IMR-90 (cell line): ENCODE data around the gene DPPA5. TPM values are rescaled to one million over a fixed set of nuclear protein-coding genes. Genes with fewer than 3 reads are reported as not detected.

Source experiments
- ATAC-seq: fragments of 200-7000 bp; cut with Tn5 transposase; 2 replicates; pipeline ENCODE4 v1.9.1; 2020; ENCODE audit warnings: low read depth, mild to moderate bottlenecking, moderate library complexity
- BruUV-seq: library from RNA; stranded (reverse); fragments of 400-500 nt; replicated peaks from 2 replicates; lab custom pipeline; 2021; lab: Mats Ljungman, UMichigan
- CTCF ChIA-PET: fragments of 300-600 bp; formaldehyde crosslinking; extraction: SDS; loops from one replicate; lab custom pipeline; 2021; ENCODE audit warnings: antibody characterized with exemption; lab: Yijun Ruan, JAX
- POLR2A ChIA-PET: fragments of 300-600 bp; sonication (Branson Sonifier 250); formaldehyde crosslinking; loops from one replicate; lab custom pipeline; 2022; ENCODE audit warnings: antibody characterized with exemption; ENCODE audit not compliant: unreplicated experiment; lab: Charles Lee
- DNase-seq: peaks from one replicate; pipeline ENCODE4 v3.0.0; 2013
- H2AFZ ChIP-seq: replicated peaks from 2 replicates; pipeline ENCODE3; 2013; ENCODE audit warnings: low read length, mild to moderate bottlenecking; ENCODE audit not compliant: poor library complexity
- H2AK5ac ChIP-seq: 2 replicates; pipeline ENCODE4 v1.6.1; 2013; ENCODE audit warnings: low read depth, low read length, inconsistent platforms
- H2AK9ac ChIP-seq: replicated peaks from 2 replicates; pipeline ENCODE3; 2013; ENCODE audit warnings: mild to moderate bottlenecking, low read depth, low read length, moderate library complexity; ENCODE audit not compliant: poor library complexity
- H2BK120ac ChIP-seq: 2 replicates; pipeline ENCODE4 v1.6.1; 2013; ENCODE audit warnings: low read depth, low read length, inconsistent platforms
- H2BK15ac ChIP-seq: 3 replicates; pipeline ENCODE4 v1.6.1; 2013; ENCODE audit warnings: low read depth, low read length, inconsistent platforms
- H2BK20ac ChIP-seq: 2 replicates; pipeline ENCODE4 v1.6.1; 2013; ENCODE audit warnings: low read depth, mild to moderate bottlenecking, inconsistent platforms, low read length, moderate library complexity
- H2BK5ac ChIP-seq: 2 replicates; pipeline ENCODE4 v1.6.1; 2013; ENCODE audit warnings: mild to moderate bottlenecking, low read depth, low read length, inconsistent platforms; ENCODE audit not compliant: poor library complexity, severe bottlenecking
- H3K14ac ChIP-seq: replicated peaks from 2 replicates; pipeline ENCODE4 v1.6.1; 2013; ENCODE audit warnings: low read depth, low read length, inconsistent platforms
- H3K18ac ChIP-seq: 2 replicates; pipeline ENCODE4 v1.6.1; 2013; ENCODE audit warnings: low read depth, low read length, control low read depth
- H3K23ac ChIP-seq: 2 replicates; pipeline ENCODE4 v1.6.1; 2013; ENCODE audit warnings: low read depth, low read length, inconsistent platforms
- H3K27ac ChIP-seq: 2 replicates; pipeline ENCODE4 v1.5.1; 2013; ENCODE audit warnings: mild to moderate bottlenecking, control low read depth, low read length; ENCODE audit not compliant: insufficient read depth
- H3K27me3 ChIP-seq: 2 replicates; pipeline ENCODE4 v1.6.1; 2013; ENCODE audit warnings: low read length; ENCODE audit not compliant: control insufficient read depth, insufficient read depth
- H3K36me3 ChIP-seq: 2 replicates; pipeline ENCODE4 v1.6.1; 2013; ENCODE audit warnings: low read length, mixed read lengths; ENCODE audit not compliant: control insufficient read depth, insufficient read depth
- H3K4ac ChIP-seq: 2 replicates; pipeline ENCODE4 v1.6.1; 2013; ENCODE audit warnings: low read depth, low read length, inconsistent platforms
- H3K4me1 ChIP-seq: 2 replicates; pipeline ENCODE4 v1.6.1; 2013; ENCODE audit warnings: low read length, mixed read lengths; ENCODE audit not compliant: control insufficient read depth, insufficient read depth
- H3K4me2 ChIP-seq: 2 replicates; pipeline ENCODE4 v1.6.1; 2013; ENCODE audit warnings: low read depth, mild to moderate bottlenecking, control low read depth, low read length, moderate library complexity
- H3K4me3 ChIP-seq: 2 replicates; pipeline ENCODE4 v1.5.1; 2013; ENCODE audit warnings: low read depth, mild to moderate bottlenecking, control low read depth, low read length, moderate library complexity; ENCODE audit not compliant: insufficient read depth
- H3K56ac ChIP-seq: 2 replicates; pipeline ENCODE4 v1.6.1; 2013; ENCODE audit warnings: low read length, inconsistent platforms; ENCODE audit not compliant: insufficient read depth; ENCODE audit errors: extremely low read depth
- H3K79me1 ChIP-seq, 2 experiments: 2 replicates each; pipeline ENCODE4 v1.6.1; 2013; ENCODE audit warnings: low read length in 2 of 2, inconsistent platforms in 1 of 2, low read depth in 1 of 2
- H3K9ac ChIP-seq: 2 replicates; pipeline ENCODE4 v1.6.1; 2013; ENCODE audit warnings: low read depth, low read length, control low read depth
- H3K9me1 ChIP-seq: 2 replicates; pipeline ENCODE4 v1.6.1; 2013; ENCODE audit warnings: low read length, inconsistent platforms; ENCODE audit not compliant: insufficient read depth
- H3K9me3 ChIP-seq: 2 replicates; pipeline ENCODE4 v1.6.1; 2013; ENCODE audit warnings: low read length; ENCODE audit not compliant: control insufficient read depth, insufficient read depth
- H4K20me1 ChIP-seq: 2 replicates; pipeline ENCODE4 v1.6.1; 2013; ENCODE audit warnings: low read length, inconsistent platforms; ENCODE audit not compliant: insufficient read depth
- H4K5ac ChIP-seq: 2 replicates; pipeline ENCODE4 v1.6.1; 2013; ENCODE audit warnings: mild to moderate bottlenecking, low read depth, low read length, control low read depth
- H4K8ac ChIP-seq, 2 experiments: 2 replicates each; pipeline ENCODE4 v1.6.1; 2013; ENCODE audit warnings: low read depth in 2 of 2, low read length in 2 of 2, control low read depth in 1 of 2, inconsistent platforms in 1 of 2
- H4K91ac ChIP-seq: 2 replicates; pipeline ENCODE4 v1.6.1; 2013; ENCODE audit warnings: low read depth, low read length, inconsistent platforms; ENCODE audit not compliant: insufficient read depth
- CEBPB ChIP-seq: IDR thresholded peaks from 2 replicates; pipeline ENCODE4 v1.6.1; 2012; ENCODE audit warnings: low read depth, low read length, improper control_type of control experiment
- CHD1 ChIP-seq: IDR thresholded peaks from 2 replicates; pipeline ENCODE4 v1.6.1; 2012; ENCODE audit warnings: low read depth, low read length, improper control_type of control experiment
- CTCF ChIP-seq: conservative IDR thresholded peaks from 2 replicates; pipeline ENCODE4 v1.5.1; 2012; ENCODE audit warnings: mild to moderate bottlenecking, low read depth, low read length, improper control_type of control experiment
- ELK1 ChIP-seq: fragments of 150-350 bp; IDR thresholded peaks from 2 replicates; pipeline ENCODE4 v1.6.1; 2016; ENCODE audit warnings: low read depth, mild to moderate bottlenecking, low read length, moderate library complexity, borderline replicate concordance
- FOS ChIP-seq: fragments of 150-350 bp; IDR thresholded peaks from 2 replicates; pipeline ENCODE4 v1.6.1; 2016; ENCODE audit warnings: low read depth, low read length
- MAFK ChIP-seq: IDR thresholded peaks from 2 replicates; pipeline ENCODE4 v1.6.1; 2012; ENCODE audit warnings: low read depth, low read length, improper control_type of control experiment
- MAZ ChIP-seq: IDR thresholded peaks from 2 replicates; pipeline ENCODE4 v1.6.1; 2012; ENCODE audit warnings: low read depth, mild to moderate bottlenecking, low read length, improper control_type of control experiment, moderate library complexity, borderline replicate concordance
- MXI1 ChIP-seq: IDR thresholded peaks from 2 replicates; pipeline ENCODE4 v1.6.1; 2012; ENCODE audit warnings: low read depth, mild to moderate bottlenecking, low read length, moderate library complexity, borderline replicate concordance
- NFE2L2 ChIP-seq: fragments of 150-350 bp; IDR thresholded peaks from 2 replicates; pipeline ENCODE4 v1.6.1; 2016; ENCODE audit warnings: low read depth, mild to moderate bottlenecking, low read length
- POLR2A ChIP-seq: IDR thresholded peaks from 2 replicates; pipeline ENCODE4 v1.6.1; 2012; ENCODE audit warnings: mild to moderate bottlenecking, low read depth, low read length
- RAD21 ChIP-seq: IDR thresholded peaks from 2 replicates; pipeline ENCODE4 v1.6.1; 2012; ENCODE audit warnings: low read length, improper control_type of control experiment
- RFX5 ChIP-seq: IDR thresholded peaks from 2 replicates; pipeline ENCODE4 v1.8.0; 2012; ENCODE audit warnings: low read depth, mild to moderate bottlenecking, low read length, moderate library complexity
- SMC3 ChIP-seq: fragments of 150-350 bp; IDR thresholded peaks from 2 replicates; pipeline ENCODE4 v1.6.1; 2016; ENCODE audit warnings: low read depth, mild to moderate bottlenecking, antibody characterized with exemption, low read length, moderate library complexity
- dilution Hi-C: fragments of 300-500 bp; cut with HindIII; formaldehyde crosslinking; loops from one replicate; pipeline ENCODE4 v1.14.3; 2018; ENCODE audit warnings: low sequenced_read_pairs; ENCODE audit not compliant: unreplicated experiment
- in situ Hi-C: fragments of 300-500 bp; cut with MboI; formaldehyde crosslinking; loops from 3 replicates; pipeline ENCODE4 v1.14.3; 2019; ENCODE audit warnings: low sequenced_read_pairs, inconsistent platforms, mixed read lengths
- intact Hi-C: fragments of 100-400 bp; cut with micrococcal nuclease; formaldehyde crosslinking; loops from 2 replicates; pipeline ENCODE4 v1.10.0; 2022
- polyA plus RNA-seq, 3 experiments: library from polyadenylated mRNA; depleted of rRNA; stranded (reverse); fragments of >200 nt; gene quantifications; 2 replicates each; pipeline ENCODE4 v1.2.3, GENCODE V29; 2012; ENCODE audit warnings: low replicate concordance in 1 of 3
- total RNA-seq: library from RNA; depleted of rRNA; stranded (reverse); fragments of >200 nt; gene quantifications from 2 replicates; pipeline ENCODE4 v1.2.3, GENCODE V29; 2012

The DPPA5 gene
- total and polyA plus RNA-seq, 2 of the 4 experiments (the other 2 are of a cell fraction), result not detected

GRCh38 chr6:73343164-73343563 lies 10.9 kb downstream of the DPPA5 start:
- Histone ChIP-seq H3K56ac (no peak overlapping the region), H4K5ac (no peak overlapping the region)
- dilution Hi-C loops, result no loop called here

More at GRCh38 chr6:73343164-73343563, 10.9 kb downstream of the DPPA5 start:
- no peak overlapping the region for H2BK5ac ChIP-seq
- CTCF ChIA-PET, result no interaction called here
- DNase-seq (no peak), ATAC-seq (no peak)
- no TSS peak for BruUV-seq
- no peak overlapping the region for H4K91ac ChIP-seq
- H3K9me3 ChIP-seq, result no peaks in the 10 kb centered on the region
- no peaks in the 10 kb centered on the region for H3K36me3 ChIP-seq
- no peak overlapping the region for H2AK5ac ChIP-seq
- H3K9me1 ChIP-seq, result no peaks in the 10 kb centered on the region
- H2AK9ac ChIP-seq, result no peak overlapping the region
- no peak overlapping the region for H3K14ac ChIP-seq
- H3K4me2 ChIP-seq, result no peak overlapping the region
- H3K9ac ChIP-seq, result no peak overlapping the region
- H3K27me3 ChIP-seq, result peaks cover 10% of the 10 kb centered on the region
- H3K23ac ChIP-seq, result no peak overlapping the region
- no peak for TF ChIP-seq MAZ
- no peak for TF ChIP-seq FOS
- TF ChIP-seq MXI1, result no peak
- no peak for TF ChIP-seq CEBPB
- TF ChIP-seq ELK1, result no peak
- TF ChIP-seq SMC3, result no peak
- TF ChIP-seq RAD21, result no peak
- TF ChIP-seq NFE2L2, result no peak
- no peak for TF ChIP-seq MAFK
- TF ChIP-seq CHD1, result no peak
- no peak for TF ChIP-seq CTCF
- no peak for TF ChIP-seq RFX5
- TF ChIP-seq POLR2A, result no peak
- no peak overlapping the region for H2BK15ac ChIP-seq
- H2AFZ ChIP-seq, result no peak overlapping the region
- H4K20me1 ChIP-seq, result no peaks in the 10 kb centered on the region
- no peak overlapping the region for H3K4me3 ChIP-seq
- no peak overlapping the region for H4K8ac ChIP-seq
- peaks cover 2% of the 10 kb centered on the region; the same call in 1 of the 2 replicates for H3K4me1 ChIP-seq
- H3K4ac ChIP-seq, result no peak overlapping the region
- no peak overlapping the region for H3K27ac ChIP-seq
- H2BK120ac ChIP-seq, result no peak overlapping the region
- H3K79me1 ChIP-seq, result no peaks in the 10 kb centered on the region
- no peak overlapping the region for H2BK20ac ChIP-seq
- H3K18ac ChIP-seq, result no peak overlapping the region
- in situ Hi-C loops, result loop anchor here (25.0 kb wide), 1 partner anchor 931 kb away; no protein-coding TSS in a partner anchor
- POLR2A ChIA-PET, result no interaction called here
- intact Hi-C loops, result no loop called here
